ENCODE measurements around the gene PTMS.

DNA sequence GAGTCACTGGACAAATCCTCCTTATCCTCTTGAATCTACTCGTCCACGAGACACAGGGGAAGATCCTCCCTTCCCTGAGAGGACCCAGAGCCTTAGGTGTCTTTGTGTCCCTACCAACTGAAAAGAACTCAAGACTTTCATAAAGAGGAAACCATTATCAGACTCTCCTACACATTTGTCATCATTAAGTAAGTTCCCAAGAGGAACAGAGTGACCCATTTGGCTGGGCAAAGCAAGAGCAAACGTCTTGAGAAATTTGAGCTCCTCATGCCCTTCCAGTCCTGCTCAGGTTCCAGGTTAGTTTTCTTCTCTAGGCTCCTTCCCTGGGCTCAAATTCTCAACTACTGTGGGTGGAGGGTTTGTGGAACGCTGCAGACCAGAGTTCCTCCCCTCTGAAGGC is 18.9 kb upstream of the PTMS start:
- TF ChIP-seq, protein P1, sequence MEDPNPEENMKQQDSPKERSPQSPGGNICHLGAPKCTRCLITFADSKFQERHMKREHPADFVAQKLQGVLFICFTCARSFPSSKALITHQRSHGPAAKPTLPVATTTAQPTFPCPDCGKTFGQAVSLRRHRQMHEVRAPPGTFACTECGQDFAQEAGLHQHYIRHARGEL (CRISPR knock-in tag; IDR thresholded peaks at IDR 0.05) = no peak
- TF ChIP-seq ZSCAN21 (CRISPR knock-in tag; IDR thresholded peaks at IDR 0.05; ENCODE audit: borderline replicate concordance) = no peak
- TF ChIP-seq GTF2F1 (IDR thresholded peaks at IDR 0.05; ENCODE audit: low read length) = no peak
- no peak for TF ChIP-seq POLR2A (IDR thresholded peaks at IDR 0.05; ENCODE audit: insufficient read depth in 1 of 2, low read depth in 2 of 2, low read length in 2 of 2)
- no peak for TF ChIP-seq NFIC (IDR thresholded peaks at IDR 0.05; ENCODE audit: low read length)
- TF ChIP-seq CHD4 (IDR thresholded peaks at IDR 0.05; ENCODE audit: borderline replicate concordance, low read length) = no peak
- no peak for TF ChIP-seq NR1H2 (CRISPR knock-in tag; IDR thresholded peaks at IDR 0.05; ENCODE audit: borderline replicate concordance, low read depth)
- TF ChIP-seq NBN (conservative IDR thresholded peaks at IDR 0.05) = no peak
- TF ChIP-seq SP1 (IDR thresholded peaks at IDR 0.05) = no peak
- no peak for TF ChIP-seq SP1 (CRISPR knock-in tag; IDR thresholded peaks at IDR 0.05)
- TF ChIP-seq TEAD2 (CRISPR knock-in tag; IDR thresholded peaks at IDR 0.05) = no peak

All from HepG2 (cell line).